H1 (cell line): ENCODE results near the gene HLA-G. TPM values are rescaled to one million over a fixed set of nuclear protein-coding genes. Genes with fewer than 3 reads are reported as not detected.

Source experiments
- CTCF ChIA-PET: fragments of 300-600 bp; sonication (Branson Sonifier 250); formaldehyde crosslinking; loops from one replicate; lab custom pipeline; 2021; ENCODE audit not compliant: partially characterized antibody; lab: Charles Lee
- POLR2A ChIA-PET: fragments of 300-600 bp; sonication (Branson Sonifier 250); formaldehyde crosslinking; loops from one replicate; lab custom pipeline; 2021; ENCODE audit warnings: inconsistent platforms; ENCODE audit not compliant: partially characterized antibody; lab: Charles Lee
- DNase-seq, 2 experiments: peaks; one replicate each; pipeline versions ENCODE4 v3.0.0 to v3.0.0-alpha.2; 2010 to 2022; ENCODE audit warnings: low spot score in 2 of 2, low read depth in 1 of 2, mixed read lengths in 1 of 2
- FAIRE-seq: peaks from 2 replicates; lab custom pipeline; 2011; peaks lifted over from hg19 to GRCh38; lab: Jason Lieb, UNC
- H2AFZ ChIP-seq: 2 replicates; pipeline ENCODE4 v1.8.1; 2012; ENCODE audit warnings: low read length, inconsistent platforms
- H2AK5ac ChIP-seq: 2 replicates; pipeline ENCODE4 v1.6.1; 2013; ENCODE audit warnings: low read depth, low read length
- H2BK120ac ChIP-seq: replicated peaks from 2 replicates; pipeline ENCODE3; 2013; ENCODE audit warnings: low read depth, low read length, inconsistent platforms
- H2BK12ac ChIP-seq: 2 replicates; pipeline ENCODE4 v1.6.1; 2013; ENCODE audit warnings: low read depth, low read length
- H2BK15ac ChIP-seq: 2 replicates; pipeline ENCODE4 v1.6.1; 2013; ENCODE audit warnings: low read length
- H2BK20ac ChIP-seq: 2 replicates; pipeline ENCODE4 v1.6.1; 2013; ENCODE audit warnings: low read length
- H2BK5ac ChIP-seq: 2 replicates; pipeline ENCODE4 v1.6.1; 2013; ENCODE audit warnings: low read depth, low read length
- H3K14ac ChIP-seq: 2 replicates; pipeline ENCODE4 v1.6.1; 2013; ENCODE audit warnings: inconsistent platforms; ENCODE audit not compliant: insufficient read length
- H3K18ac ChIP-seq: 2 replicates; pipeline ENCODE4 v1.6.1; 2013; ENCODE audit warnings: low read length; ENCODE audit errors: extremely low read depth
- H3K23ac ChIP-seq: 2 replicates; pipeline ENCODE4 v1.6.1; 2013; ENCODE audit warnings: inconsistent platforms; ENCODE audit not compliant: insufficient read length
- H3K23me2 ChIP-seq: 2 replicates; pipeline ENCODE4 v1.6.1; 2013; ENCODE audit warnings: low read depth, low read length
- H3K27ac ChIP-seq: 2 replicates; pipeline ENCODE4 v1.6.1; 2011; ENCODE audit warnings: low read depth, low read length, inconsistent platforms
- H3K27me3 ChIP-seq, 4 experiments: replicated peaks in 1 of 4; 1 replicate in 1 of 4; 2 replicates in 3 of 4; pipeline versions ENCODE4 v1.6.1 to v1.8.1; 2011 to 2013; ENCODE audit warnings: low read length in 3 of 4, mild to moderate bottlenecking in 3 of 4, inconsistent platforms in 2 of 4, mixed read lengths in 2 of 4, moderate library complexity in 1 of 4; ENCODE audit not compliant: control insufficient read depth in 3 of 4, insufficient read depth in 3 of 4; ENCODE audit errors: extremely low read depth in 1 of 4
- H3K36me3 ChIP-seq, 4 experiments: 2 replicates each; pipeline versions ENCODE4 v1.6.1 to v1.8.1; 2011 to 2013; ENCODE audit warnings: mild to moderate bottlenecking in 4 of 4, low read length in 3 of 4, moderate library complexity in 2 of 4, control low read depth in 1 of 4, inconsistent platforms in 1 of 4; ENCODE audit not compliant: insufficient read depth in 4 of 4, control insufficient read depth in 2 of 4
- H3K4ac ChIP-seq: replicated peaks from 2 replicates; pipeline ENCODE3; 2013; ENCODE audit warnings: low read length, low read depth, mixed read lengths, inconsistent platforms; ENCODE audit not compliant: insufficient read length
- H3K4me1 ChIP-seq, 4 experiments: replicated peaks in 1 of 4; 1 replicate in 1 of 4; 2 replicates in 3 of 4; pipeline versions ENCODE4 v1.6.1 to v1.8.1; 2011 to 2013; ENCODE audit warnings: low read length in 3 of 4, inconsistent platforms in 2 of 4, mixed read lengths in 1 of 4; ENCODE audit not compliant: insufficient read depth in 4 of 4, control insufficient read depth in 3 of 4
- H3K4me2 ChIP-seq, 2 experiments: 2 replicates each; pipeline versions ENCODE4 v1.6.1 to v1.8.1; 2011 to 2013; ENCODE audit warnings: low read depth in 2 of 2, low read length in 2 of 2, control low read depth in 1 of 2, inconsistent platforms in 1 of 2, mild to moderate bottlenecking in 1 of 2; ENCODE audit not compliant: insufficient read depth in 1 of 2
- H3K4me3 ChIP-seq, 4 experiments: fragments of 200-600, 300-600 bp in 1 of 4; sonication (generic), shearing (Covaris generic), sonication (Bioruptor Twin) in 1 of 4; 2 replicates each; pipeline versions ENCODE4 v1.5.1 to v1.8.1; 2011 to 2016; ENCODE audit warnings: low read length in 4 of 4, low read depth in 3 of 4, control low read depth in 2 of 4, inconsistent platforms in 2 of 4, mild to moderate bottlenecking in 2 of 4, mixed read lengths in 1 of 4, moderate library complexity in 1 of 4; ENCODE audit not compliant: insufficient read depth in 2 of 4; ENCODE audit errors: extremely low read depth in 1 of 4
- H3K56ac ChIP-seq: replicated peaks from 2 replicates; pipeline ENCODE3; 2013; ENCODE audit warnings: low read depth, mild to moderate bottlenecking, mixed read lengths, low read length, inconsistent platforms; ENCODE audit not compliant: insufficient read length
- H3K79me1 ChIP-seq: 2 replicates; pipeline ENCODE4 v1.6.1; 2013; ENCODE audit warnings: low read depth, low read length, control low read depth
- H3K79me2 ChIP-seq, 2 experiments: 2 replicates each; pipeline versions ENCODE4 v1.6.1 to v1.8.1; 2012 to 2013; ENCODE audit warnings: low read length in 2 of 2, mild to moderate bottlenecking in 2 of 2, inconsistent platforms in 1 of 2; ENCODE audit not compliant: insufficient read depth in 2 of 2, control insufficient read depth in 1 of 2
- H3K9ac ChIP-seq, 4 experiments: replicated peaks in 1 of 4; 1 replicate in 1 of 4; 2 replicates in 3 of 4; pipeline versions ENCODE4 v1.6.1 to v1.8.1; 2011 to 2013; ENCODE audit warnings: low read depth in 3 of 4, low read length in 3 of 4, control low read depth in 2 of 4, mild to moderate bottlenecking in 2 of 4, moderate library complexity in 2 of 4, inconsistent platforms in 1 of 4; ENCODE audit errors: extremely low read depth in 1 of 4
- H3K9me3 ChIP-seq, 2 experiments: 2 replicates each; pipeline versions ENCODE4 v1.6.1 to v1.8.1; 2012 to 2013; ENCODE audit warnings: mild to moderate bottlenecking in 2 of 2, moderate library complexity in 2 of 2, control low read depth in 1 of 2, inconsistent platforms in 1 of 2, low read depth in 1 of 2, low read length in 1 of 2, mixed read lengths in 1 of 2; ENCODE audit not compliant: insufficient read depth in 2 of 2
- H4K20me1 ChIP-seq, 2 experiments: replicated peaks in 1 of 2; 2 replicates each; pipeline versions ENCODE3 to v1.8.1; 2011 to 2013; ENCODE audit warnings: inconsistent platforms in 2 of 2, low read length in 2 of 2, mild to moderate bottlenecking in 1 of 2; ENCODE audit not compliant: insufficient read depth in 2 of 2, control insufficient read depth in 1 of 2
- H4K5ac ChIP-seq: 2 replicates; pipeline ENCODE4 v1.6.1; 2013; ENCODE audit warnings: low read length, low read depth, mixed read lengths, inconsistent platforms; ENCODE audit not compliant: insufficient read length
- H4K8ac ChIP-seq: 2 replicates; pipeline ENCODE4 v1.8.0; 2013; ENCODE audit warnings: mild to moderate bottlenecking, moderate library complexity, low read length, inconsistent platforms; ENCODE audit not compliant: insufficient read depth; ENCODE audit errors: extremely low read depth
- H4K91ac ChIP-seq: replicated peaks from 2 replicates; pipeline ENCODE3; 2013; ENCODE audit warnings: low read length, mixed read lengths, inconsistent platforms; ENCODE audit not compliant: insufficient read length
- MAFK ChIP-seq: IDR thresholded peaks from 2 replicates; pipeline ENCODE4 v1.6.1; 2012; ENCODE audit warnings: low read depth, mild to moderate bottlenecking, improper control_type of control experiment, low read length
- MAX ChIP-seq: IDR thresholded peaks from 2 replicates; pipeline ENCODE4 v1.6.1; 2012; ENCODE audit warnings: inconsistent platforms
- WGBS, 2 experiments: shearing (Covaris generic) in 1 of 2; methylation state at CpG; one replicate each; pipeline versions ENCODE4 v1.1.6 to v1.1.7; 2013 to 2015; ENCODE audit warnings: low lambda C conversion rate in 2 of 2, mixed read lengths in 2 of 2, inconsistent platforms in 1 of 2, low coverage in 1 of 2, missing lambda C conversion rate in 1 of 2; ENCODE audit not compliant: insufficient replicate concordance in 2 of 2, insufficient coverage in 1 of 2, insufficient read length in 1 of 2; ENCODE audit errors: extremely low coverage in 1 of 2, missing lambda C conversion rate in 1 of 2; 5-methylcytosine and 5-hydroxymethylcytosine counted together
- polyA plus RNA-seq, 7 experiments: library from polyadenylated mRNA; depleted of rRNA in 3 of 7; stranded (reverse) in 5 of 7; unstranded in 2 of 7; fragments of >200 nt in 5 of 7; fragments of 200-250 nt in 2 of 7; gene quantifications; 1 replicate in 5 of 7; 2 replicates in 1 of 7; 4 replicates in 1 of 7; pipeline versions ENCODE4 v1.2.1 to v1.2.3, GENCODE V29; 2011 to 2013; ENCODE audit warnings: missing spikeins in 2 of 7, mixed read lengths in 2 of 7
- total RNA-seq: library from RNA; stranded (reverse); fragmentation: NEBNext Ultra II Directional; extraction: Animal tissue kit (Norgen Biotek cat#: 25700); gene quantifications from 2 replicates; pipeline ENCODE4 v1.2.1, GENCODE V29; 2021

Gene HLA-G
- total and polyA plus RNA-seq, 2 of the 8 experiments (the other 6 are each of a cell fraction or from before 2014, with no cell fraction given) = 3.2 to 4.8 TPM

- H3K14ac ChIP-seq = no peak overlapping the region
- H3K79me1 ChIP-seq = no peaks in the 10 kb centered on the region
- no peak overlapping the region for H2BK20ac ChIP-seq
- no peak overlapping the region for H3K27ac ChIP-seq
- no peak overlapping the region for H3K56ac ChIP-seq
- POLR2A ChIA-PET = no interaction called here
- FAIRE-seq (no peak), DNase-seq (no peak)
- H3K79me2 ChIP-seq = no peaks in the 10 kb centered on the region
- no peak overlapping the region for H2BK15ac ChIP-seq
- H3K4ac ChIP-seq = no peak overlapping the region
- no peak overlapping the region for H4K8ac ChIP-seq
- H3K36me3 ChIP-seq = no peaks in the 10 kb centered on the region
- H2BK12ac ChIP-seq = no peak overlapping the region; the same call in 1 of the 2 replicates
- no peak overlapping the region for H3K18ac ChIP-seq
- H3K9ac ChIP-seq = no peak overlapping the region
- CTCF ChIA-PET = interaction anchor here (0.8 to 1.8 kb wide), 3 partner anchors 8 to 77 kb away, joined by 3 to 5 read pairs (median 4); no protein-coding TSS in a partner anchor
- H3K4me3 ChIP-seq = no peak overlapping the region
- H2BK120ac ChIP-seq = no peak overlapping the region
- no peaks in the 10 kb centered on the region for H4K20me1 ChIP-seq
- no peak overlapping the region for H4K5ac ChIP-seq
- H3K23me2 ChIP-seq = peaks cover 7% of the 10 kb centered on the region; the same call in 1 of the 2 replicates
- no peak overlapping the region for H3K23ac ChIP-seq
- no peak for TF ChIP-seq MAFK
- TF ChIP-seq MAX = no peak
- TF ChIP-seq, all 59 proteins: peak for 0
- no peak overlapping the region for H4K91ac ChIP-seq
- H3K4me1 ChIP-seq = peaks cover 0 to 4% (median 2%) of the 10 kb centered on the region in 4 experiments; a peak in 5 of 7 replicates
- no peak overlapping the region for H2BK5ac ChIP-seq
- 81% methylated on average over 2 of the region's 2 CpGs; no CpG with 5 or more reads in 1 of the 2 experiments for WGBS, 2 experiments
- peaks cover 13 to 42% (median 31%) of the 10 kb centered on the region in 4 experiments for H3K27me3 ChIP-seq
- H3K9me3 ChIP-seq = no peaks in the 10 kb centered on the region; a peak in 1 of 4 replicates
- no peak overlapping the region for H2AFZ ChIP-seq
- H2AK5ac ChIP-seq = no peak overlapping the region
- no peak overlapping the region for H3K4me2 ChIP-seq
Observed at GRCh38 chr6:29825848-29826247, 1.8 kb upstream of the HLA-G start.
